MM.1S (cell line): Measurements from ENCODE around the gene IFT20.

ENCODE experiments used
- EZH2 ChIP-seq: fragments of 300-600 bp; sonication (generic); optimal IDR thresholded peaks from 2 replicates; pipeline ENCODE3; 2017; ENCODE audit warnings: low read depth, mild to moderate bottlenecking, antibody characterized with exemption, low read length, mixed read lengths
- EZH2phosphoT487 ChIP-seq: fragments of 300-600 bp; sonication (generic); IDR thresholded peaks from 2 replicates; pipeline ENCODE4 v1.6.1; 2018; ENCODE audit warnings: antibody characterized with exemption, low read length
- TF ChIP-seq, protein P1 (sequence below): fragments of 300-600 bp; sonication (generic); IDR thresholded peaks from 2 replicates; pipeline ENCODE4 v1.5.1; 2016; ENCODE audit warnings: antibody characterized with exemption, low read length, mixed read lengths

DNA sequence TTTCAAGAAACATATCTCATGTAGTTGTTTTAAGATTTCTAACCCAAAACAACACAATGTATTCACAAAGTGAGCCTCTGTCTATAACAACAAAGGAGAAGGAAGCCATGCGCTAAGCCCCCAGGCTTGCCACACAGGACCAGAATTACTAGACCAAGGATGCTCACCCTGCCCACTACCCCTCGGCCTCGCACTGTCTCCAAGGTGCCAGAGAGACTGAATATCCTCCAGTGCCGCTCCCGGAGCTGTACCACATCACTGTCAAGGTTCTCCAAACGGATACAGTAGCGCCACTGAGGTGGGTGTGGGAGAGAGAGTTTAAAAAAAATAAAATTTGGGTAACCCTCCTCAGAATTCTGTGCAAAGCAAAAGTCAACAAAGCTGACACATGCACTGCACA, 15.0 kb upstream of the IFT20 start:
- TF ChIP-seq EZH2 (no peak), EZH2phosphoT487 (no peak)
- TF ChIP-seq, protein P1, sequence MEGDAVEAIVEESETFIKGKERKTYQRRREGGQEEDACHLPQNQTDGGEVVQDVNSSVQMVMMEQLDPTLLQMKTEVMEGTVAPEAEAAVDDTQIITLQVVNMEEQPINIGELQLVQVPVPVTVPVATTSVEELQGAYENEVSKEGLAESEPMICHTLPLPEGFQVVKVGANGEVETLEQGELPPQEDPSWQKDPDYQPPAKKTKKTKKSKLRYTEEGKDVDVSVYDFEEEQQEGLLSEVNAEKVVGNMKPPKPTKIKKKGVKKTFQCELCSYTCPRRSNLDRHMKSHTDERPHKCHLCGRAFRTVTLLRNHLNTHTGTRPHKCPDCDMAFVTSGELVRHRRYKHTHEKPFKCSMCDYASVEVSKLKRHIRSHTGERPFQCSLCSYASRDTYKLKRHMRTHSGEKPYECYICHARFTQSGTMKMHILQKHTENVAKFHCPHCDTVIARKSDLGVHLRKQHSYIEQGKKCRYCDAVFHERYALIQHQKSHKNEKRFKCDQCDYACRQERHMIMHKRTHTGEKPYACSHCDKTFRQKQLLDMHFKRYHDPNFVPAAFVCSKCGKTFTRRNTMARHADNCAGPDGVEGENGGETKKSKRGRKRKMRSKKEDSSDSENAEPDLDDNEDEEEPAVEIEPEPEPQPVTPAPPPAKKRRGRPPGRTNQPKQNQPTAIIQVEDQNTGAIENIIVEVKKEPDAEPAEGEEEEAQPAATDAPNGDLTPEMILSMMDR, result no peak
